GM19099 (cell line): Measurements from ENCODE around the gene MAP3K1.

Experiments used
- POLR2A ChIP-seq: IDR thresholded peaks from 3 replicates; pipeline ENCODE4 v1.6.1; 2011; ENCODE audit warnings: low read depth; ENCODE audit not compliant: insufficient read length; ENCODE audit errors: extremely low read depth

Gene MAP3K1

GRCh38 chr5:56853698-56854097, 38.3 kb downstream of the MAP3K1 start:
- TF ChIP-seq POLR2A: no peak

- no peak for TF ChIP-seq POLR2A
Measured at GRCh38 chr5:56854920-56855319, 39.6 kb downstream of the MAP3K1 start.

- no peak for TF ChIP-seq POLR2A
Measured at GRCh38 chr5:56856541-56857178, 41.3 kb downstream of the MAP3K1 start.

GRCh38 chr5:56858777-56859442, 43.6 kb downstream of the MAP3K1 start:
- TF ChIP-seq POLR2A: no peak

- TF ChIP-seq POLR2A: no peak
Measured at GRCh38 chr5:56861893-56862485, 46.6 kb downstream of the MAP3K1 start.

- TF ChIP-seq POLR2A: no peak
Measured at GRCh38 chr5:56862909-56863308, 47.6 kb downstream of the MAP3K1 start.

- TF ChIP-seq POLR2A: no peak
Measured at GRCh38 chr5:56871777-56872176, 56.4 kb downstream of the MAP3K1 start.

- no peak for TF ChIP-seq POLR2A
Measured at GRCh38 chr5:56873056-56873455, 57.7 kb downstream of the MAP3K1 start.

GRCh38 chr5:56876327-56876726, 61.0 kb downstream of the MAP3K1 start:
- TF ChIP-seq POLR2A: no peak

- no peak for TF ChIP-seq POLR2A
Measured at GRCh38 chr5:56881571-56881970, 66.2 kb downstream of the MAP3K1 start.

- TF ChIP-seq POLR2A: no peak
Measured at GRCh38 chr5:56893251-56893951, 78.1 kb downstream of the MAP3K1 start.

- TF ChIP-seq POLR2A: no peak
Measured at GRCh38 chr5:56896763-56897162, 81.4 kb downstream of the MAP3K1 start.

GRCh38 chr5:56898213-56898612, 82.9 kb downstream of the MAP3K1 start:
- no peak for TF ChIP-seq POLR2A

GRCh38 chr5:56900395-56900794, 85.0 kb downstream of the MAP3K1 start:
- TF ChIP-seq POLR2A: no peak

- no peak for TF ChIP-seq POLR2A
Measured at GRCh38 chr5:56900858-56901578, 85.7 kb downstream of the MAP3K1 start.

GRCh38 chr5:56908942-56909293, 93.6 kb downstream of the MAP3K1 start:
- no peak for TF ChIP-seq POLR2A
